ENCODE measurements around the gene SMO.
"Not testable (repeated sequence)": the region's sequence is repeated elsewhere in the genome, so short reads cannot be mapped to it uniquely, and the experiment has no call there.

The SMO gene

DNA sequence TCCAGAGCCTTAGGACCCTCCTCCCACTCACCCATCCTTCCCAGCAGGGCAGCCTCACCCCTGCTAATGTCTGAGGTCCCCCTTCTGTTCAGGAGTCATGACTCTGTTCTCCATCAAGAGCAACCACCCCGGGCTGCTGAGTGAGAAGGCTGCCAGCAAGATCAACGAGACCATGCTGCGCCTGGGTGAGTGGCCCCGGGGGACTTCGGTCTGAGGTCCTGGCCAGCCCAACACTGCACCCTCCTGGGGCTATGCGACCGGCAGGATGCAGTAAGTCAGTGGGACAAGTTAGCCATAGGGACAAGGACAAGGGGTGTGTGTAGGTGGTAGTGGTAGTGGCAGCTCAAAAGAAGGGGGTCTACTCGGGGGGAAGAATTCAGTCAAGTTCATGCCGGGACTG, 20.2 kb downstream of the SMO start:
- no peak for DNase-seq (ENCODE audit: low read depth in 1 of 2, low spot score in 1 of 2)

- no peak for DNase-seq (ENCODE audit: low read depth in 1 of 2, low spot score in 1 of 2)
Observed at GRCh38 chr7:129209067-129209926, 20.9 kb downstream of the SMO start.

DNA sequence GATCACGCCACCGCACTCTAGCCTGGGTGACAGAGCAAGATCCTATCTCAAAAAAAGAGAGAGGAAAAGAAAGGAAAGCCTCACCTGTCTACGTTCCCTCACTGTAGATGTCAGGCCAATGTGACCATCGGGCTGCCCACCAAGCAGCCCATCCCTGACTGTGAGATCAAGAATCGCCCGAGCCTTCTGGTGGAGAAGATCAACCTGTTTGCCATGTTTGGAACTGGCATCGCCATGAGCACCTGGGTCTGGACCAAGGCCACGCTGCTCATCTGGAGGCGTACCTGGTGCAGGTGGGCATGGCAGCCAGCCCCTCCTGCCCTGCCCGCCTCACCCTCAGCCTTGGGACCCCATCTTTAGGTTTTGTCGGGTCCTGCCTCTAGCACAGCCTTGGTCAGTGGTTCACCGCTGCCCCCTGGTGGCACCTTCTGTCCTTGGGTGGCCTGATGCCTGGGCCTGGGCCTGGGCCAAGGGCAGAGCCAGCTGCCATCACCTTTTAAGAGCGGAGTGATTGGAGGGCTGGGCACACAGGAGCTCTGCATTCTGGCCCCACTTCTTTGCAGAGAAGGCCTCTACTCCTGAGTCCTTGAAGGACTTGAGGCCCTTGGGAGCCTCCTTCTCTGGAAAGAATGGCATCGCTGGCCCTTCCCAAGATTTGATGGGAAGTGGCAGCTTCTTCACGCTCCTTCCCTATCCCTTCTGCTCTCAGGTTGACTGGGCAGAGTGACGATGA, 22.0 kb downstream of the SMO start:
- DNase-seq (ENCODE audit: low read depth in 1 of 2, low spot score in 1 of 2), result peak; percentile 37 to 62

DNA sequence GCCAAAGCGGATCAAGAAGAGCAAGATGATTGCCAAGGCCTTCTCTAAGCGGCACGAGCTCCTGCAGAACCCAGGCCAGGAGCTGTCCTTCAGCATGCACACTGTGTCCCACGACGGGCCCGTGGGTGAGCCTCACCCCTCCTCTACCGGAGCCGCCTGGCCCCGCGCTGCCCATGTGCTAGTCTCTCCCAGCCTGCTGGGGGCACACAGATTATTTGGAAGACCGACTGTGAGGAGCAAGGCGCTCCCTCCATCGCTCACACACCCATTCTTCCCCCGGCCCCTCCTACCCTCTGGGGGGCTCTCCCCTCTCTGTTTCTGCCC, 22.5 kb downstream of the SMO start:
- DNase-seq (ENCODE audit: low read depth in 1 of 2, low spot score in 1 of 2), result no peak

DNA sequence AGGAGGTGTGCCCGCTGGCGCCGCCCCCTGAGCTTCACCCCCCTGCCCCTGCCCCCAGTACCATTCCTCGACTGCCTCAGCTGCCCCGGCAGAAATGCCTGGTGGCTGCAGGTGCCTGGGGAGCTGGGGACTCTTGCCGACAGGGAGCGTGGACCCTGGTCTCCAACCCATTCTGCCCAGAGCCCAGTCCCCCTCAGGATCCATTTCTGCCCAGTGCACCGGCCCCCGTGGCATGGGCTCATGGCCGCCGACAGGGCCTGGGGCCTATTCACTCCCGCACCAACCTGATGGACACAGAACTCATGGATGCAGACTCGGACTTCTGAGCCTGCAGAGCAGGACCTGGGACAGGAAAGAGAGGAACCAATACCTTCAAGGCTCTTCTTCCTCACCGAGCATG, 23.7 kb downstream of the SMO start:
- DNase-seq (ENCODE audit: low read depth in 1 of 2, low spot score in 1 of 2), result no peak

DNA sequence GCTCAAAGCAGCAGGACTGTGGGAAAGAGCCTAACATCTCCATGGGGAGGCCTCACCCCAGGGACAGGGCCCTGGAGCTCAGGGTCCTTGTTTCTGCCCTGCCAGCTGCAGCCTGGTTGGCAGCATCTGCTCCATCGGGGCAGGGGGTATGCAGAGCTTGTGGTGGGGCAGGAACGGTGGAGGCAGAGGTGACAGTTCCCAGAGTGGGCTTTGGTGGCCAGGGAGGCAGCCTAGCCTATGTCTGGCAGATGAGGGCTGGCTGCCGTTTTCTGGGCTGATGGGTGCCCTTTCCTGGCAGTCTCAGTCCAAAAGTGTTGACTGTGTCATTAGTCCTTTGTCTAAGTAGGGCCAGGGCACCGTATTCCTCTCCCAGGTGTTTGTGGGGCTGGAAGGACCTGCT, 24.2 kb downstream of the SMO start:
- no peak for DNase-seq (ENCODE audit: low read depth in 1 of 2, low spot score in 1 of 2)

GRCh38 chr7:129213828-129214227, 25.4 kb downstream of the SMO start:
- no peak for DNase-seq (ENCODE audit: low read depth in 1 of 2, low spot score in 1 of 2)

DNA sequence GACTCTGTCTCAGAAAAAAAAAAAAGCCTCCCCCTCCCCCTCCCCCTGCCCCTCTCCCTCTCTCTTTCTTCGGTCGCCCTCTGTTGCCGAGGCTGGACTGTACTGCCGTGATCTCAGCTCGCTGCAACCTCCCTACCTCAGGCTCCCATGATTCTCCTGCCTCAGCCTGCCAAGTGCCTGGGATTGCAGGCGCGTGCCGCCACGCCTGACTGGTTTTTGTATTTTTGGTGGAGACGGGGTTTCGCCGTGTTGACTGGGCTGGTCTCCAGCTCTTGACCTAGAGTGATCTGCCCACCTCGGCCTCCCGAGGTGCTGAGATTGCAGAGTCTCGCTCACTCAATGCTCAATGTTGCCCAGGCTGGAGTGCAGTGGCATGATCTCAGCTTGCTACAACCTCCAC, 27.3 kb downstream of the SMO start:
- not testable (repeated sequence) for DNase-seq (ENCODE audit: low read depth in 1 of 2, low spot score in 1 of 2)

DNA sequence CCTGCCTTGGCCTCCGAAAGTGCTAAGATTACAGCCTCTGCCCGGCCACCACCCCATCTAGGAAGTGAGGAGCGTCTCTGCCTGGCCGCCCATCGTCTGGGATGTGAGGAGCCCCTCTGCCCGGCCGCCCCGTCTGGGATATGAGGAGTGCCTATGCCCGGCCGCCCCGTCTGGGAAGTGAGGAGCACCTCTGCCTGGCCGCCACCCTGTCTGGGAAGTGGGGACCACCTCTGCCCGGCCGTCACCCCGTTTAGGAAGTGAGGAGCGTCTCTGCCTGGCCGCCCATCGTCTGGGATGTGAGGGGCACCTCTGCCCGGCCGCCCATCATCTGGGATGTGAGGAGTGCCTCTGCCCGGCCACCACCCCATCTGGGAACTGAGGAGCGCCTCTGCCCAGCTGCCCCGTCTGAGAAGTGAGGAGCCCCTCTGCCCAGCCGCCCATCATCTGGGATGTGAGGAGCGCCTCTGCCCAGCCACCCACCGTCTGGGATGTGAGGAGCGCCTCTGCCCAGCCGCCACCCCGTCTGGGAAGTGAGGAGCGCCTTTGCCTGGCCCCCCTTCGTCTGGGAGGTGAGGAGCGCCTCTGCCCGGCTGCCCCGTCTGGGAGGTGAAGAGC, 27.8 kb downstream of the SMO start:
- DNase-seq (ENCODE audit: low read depth in 1 of 2, low spot score in 1 of 2), result not testable (repeated sequence)

GRCh38 chr7:129216821-129217416, 28.5 kb downstream of the SMO start:
- not testable (repeated sequence) for DNase-seq (ENCODE audit: low read depth in 1 of 2, low spot score in 1 of 2)

DNA sequence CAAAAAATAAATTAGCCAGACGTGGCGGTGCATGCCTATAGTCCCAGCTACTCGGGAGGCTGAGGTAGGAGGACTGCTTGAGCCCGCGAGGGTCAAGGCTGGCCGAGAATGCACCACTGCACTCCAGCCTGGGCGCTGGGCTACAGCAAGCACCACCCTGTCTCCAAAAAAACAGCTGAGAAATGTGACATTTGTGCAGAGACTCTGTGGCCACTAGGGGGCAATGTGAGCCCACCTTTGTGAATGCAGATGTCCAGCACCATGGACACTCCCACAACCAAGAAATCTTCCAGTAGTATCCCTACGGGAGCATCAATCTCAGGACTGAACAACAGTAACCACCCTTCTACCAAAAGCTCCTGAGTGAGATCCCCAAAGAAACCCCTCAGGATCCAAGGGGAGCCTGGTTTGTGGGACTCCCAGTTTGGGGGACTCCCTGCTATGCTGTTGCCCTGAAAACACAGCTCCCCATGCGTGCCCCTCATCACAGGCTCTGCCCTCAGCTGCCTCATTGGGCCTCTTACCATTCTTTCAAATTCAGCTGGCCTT, 30.2 kb downstream of the SMO start:
- peak; percentile 59 to 66 for DNase-seq (ENCODE audit: low read depth in 1 of 2, low spot score in 1 of 2)

DNA sequence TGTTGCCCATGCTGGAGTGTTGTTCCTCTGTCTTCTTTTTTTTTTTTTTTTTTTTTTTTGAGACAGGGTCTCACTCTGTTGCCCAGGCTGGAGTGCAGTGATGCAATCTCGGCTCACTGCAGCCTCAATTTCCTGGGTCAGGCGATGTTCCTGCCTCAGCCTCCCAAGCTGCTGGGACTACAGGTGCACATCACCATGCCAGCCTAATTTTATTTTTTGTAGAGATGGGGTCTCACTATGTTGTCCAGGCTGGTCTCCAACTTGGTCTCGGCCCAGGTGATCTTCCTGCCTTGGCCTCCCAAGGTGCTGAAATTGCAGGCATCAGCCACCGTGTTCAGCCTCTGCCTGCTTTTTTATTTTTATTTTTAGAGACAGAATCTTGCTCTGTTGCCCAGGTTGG, 30.7 kb downstream of the SMO start:
- DNase-seq (ENCODE audit: low read depth in 1 of 2, low spot score in 1 of 2), result not testable (repeated sequence)

DNA sequence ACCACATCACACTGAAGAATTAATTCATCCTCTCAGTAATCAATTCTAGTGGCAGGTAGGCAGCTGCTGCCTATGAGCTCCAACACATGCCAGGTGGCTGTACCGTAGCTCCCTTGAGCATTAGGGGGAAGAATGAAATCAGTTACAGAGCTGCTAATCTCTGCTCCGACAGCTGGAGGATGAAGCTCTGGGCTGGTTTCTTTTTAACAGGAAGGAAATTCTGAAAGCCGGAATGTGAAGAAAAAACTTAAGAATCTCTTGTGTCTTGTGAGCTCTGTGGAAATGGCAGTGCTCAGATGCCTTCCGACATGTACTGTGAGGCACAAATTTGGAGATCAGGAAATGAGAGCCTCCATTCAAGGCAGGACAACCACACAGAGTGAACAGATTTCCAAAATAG, 33.6 kb downstream of the SMO start:
- DNase-seq (ENCODE audit: low read depth in 1 of 2, low spot score in 1 of 2), result no peak

- peak; percentile 92 to 96 for DNase-seq (ENCODE audit: low read depth in 1 of 2, low spot score in 1 of 2)
Observed at GRCh38 chr7:129224251-129225205, 36.1 kb downstream of the SMO start, which contains the start of gene AHCYL2. Gene AHCYL2, plus strand, starts transcription at chr7:129225030.

DNA sequence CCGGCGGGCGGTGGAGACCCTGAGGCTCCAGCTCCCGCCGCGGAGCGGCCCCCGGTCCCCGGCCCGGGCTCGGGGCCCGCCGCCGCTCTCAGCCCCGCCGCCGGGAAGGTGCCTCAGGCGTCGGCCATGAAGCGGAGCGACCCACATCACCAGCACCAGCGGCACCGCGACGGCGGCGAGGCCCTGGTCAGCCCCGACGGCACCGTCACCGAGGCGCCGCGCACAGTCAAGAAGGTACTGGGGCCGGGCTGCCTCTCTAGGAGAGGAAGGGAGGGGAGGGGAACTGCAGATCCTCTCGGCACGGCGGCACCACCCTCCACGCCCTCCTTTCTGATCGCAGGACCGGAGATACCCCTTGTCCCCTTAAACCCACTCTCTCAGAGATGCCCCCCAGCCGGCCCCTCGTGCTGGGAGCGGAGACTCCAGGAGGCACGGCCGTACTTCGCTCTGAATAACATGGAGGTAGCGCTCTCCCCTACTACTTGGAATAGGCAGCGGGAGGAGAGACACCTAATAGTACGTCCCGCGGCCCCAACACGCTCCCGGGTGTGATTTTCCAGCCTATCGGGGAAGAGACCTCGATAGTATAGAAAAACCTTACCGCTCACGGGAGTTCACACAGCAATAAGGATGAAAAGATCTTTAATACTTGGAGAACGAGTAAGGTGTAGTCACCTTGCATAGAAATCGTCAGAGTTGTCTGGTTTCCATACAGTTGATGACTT, 36.9 kb downstream of the SMO start:
- DNase-seq (ENCODE audit: low read depth in 1 of 2, low spot score in 1 of 2), result peak; percentile 35 to 36

- DNase-seq (ENCODE audit: low read depth in 1 of 2, low spot score in 1 of 2), result no peak
Observed at GRCh38 chr7:129225931-129226572, 37.6 kb downstream of the SMO start.

DNA sequence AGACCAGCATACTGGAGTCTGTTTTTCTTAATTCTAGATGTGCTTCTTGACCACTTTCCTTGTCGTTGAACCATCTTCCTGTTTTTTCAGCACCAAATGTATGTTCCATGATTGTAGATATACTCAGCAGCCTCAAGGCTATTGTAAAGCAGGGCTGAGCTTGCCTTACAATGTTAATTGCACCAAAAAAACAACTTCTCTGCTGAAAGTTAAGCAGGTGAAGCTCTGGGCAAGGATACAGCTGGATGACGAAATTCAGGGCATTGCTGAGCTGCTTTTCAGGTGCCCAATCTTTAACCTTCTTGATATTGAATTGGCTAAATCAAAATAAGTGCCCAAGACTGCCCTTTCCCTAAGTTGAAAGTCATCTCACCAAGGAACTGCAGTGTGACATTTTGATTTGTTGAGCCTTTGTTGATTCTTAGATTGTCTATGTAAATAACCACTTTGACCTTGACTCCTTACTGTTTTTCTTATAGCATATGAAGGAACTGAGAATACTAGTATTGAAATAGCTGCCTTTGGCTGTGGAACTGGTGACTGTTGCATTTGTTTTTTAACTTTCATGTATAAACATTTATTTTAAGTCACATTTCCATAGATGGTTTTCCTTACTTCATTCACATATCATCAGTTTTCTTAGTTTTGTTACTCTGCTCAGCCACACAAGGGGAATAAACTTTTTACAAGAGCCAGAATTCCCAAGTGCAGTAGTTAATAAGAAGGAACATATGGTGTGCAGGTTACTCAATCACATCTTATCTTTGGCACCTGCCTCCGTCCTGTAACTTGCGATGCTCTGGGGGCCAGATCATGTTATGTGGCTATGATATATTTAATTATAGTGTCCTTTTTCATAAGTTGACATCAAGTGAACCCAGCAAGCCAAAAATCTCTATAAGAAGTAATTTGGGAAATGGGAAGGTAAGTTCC, 39.5 kb downstream of the SMO start:
- DNase-seq (ENCODE audit: low read depth in 1 of 2, low spot score in 1 of 2), result no peak

GRCh38 chr7:129228633-129229032, 40.2 kb downstream of the SMO start:
- no peak for DNase-seq (ENCODE audit: low read depth in 1 of 2, low spot score in 1 of 2)
